Dermis blood vessel endothelial cell (primary cell): ENCODE data around the gene FBXO3. TPM values are rescaled to one million over a fixed set of nuclear protein-coding genes. Genes with fewer than 3 reads are reported as not detected.
"Not testable (repeated sequence)": the region's sequence is repeated elsewhere in the genome, so short reads cannot be mapped to it uniquely, and the experiment has no call there.

Experiments
- DNase-seq: peaks from one replicate; pipeline ENCODE4 v3.0.0; 2010
- total RNA-seq: library from RNA; depleted of rRNA; stranded (reverse); fragments of >200 nt; gene quantifications from 2 replicates; pipeline ENCODE4 v1.2.3, GENCODE V29; 2014

Gene FBXO3
- total RNA-seq, 1 donor from 2014 or later: 50.5 TPM

DNA sequence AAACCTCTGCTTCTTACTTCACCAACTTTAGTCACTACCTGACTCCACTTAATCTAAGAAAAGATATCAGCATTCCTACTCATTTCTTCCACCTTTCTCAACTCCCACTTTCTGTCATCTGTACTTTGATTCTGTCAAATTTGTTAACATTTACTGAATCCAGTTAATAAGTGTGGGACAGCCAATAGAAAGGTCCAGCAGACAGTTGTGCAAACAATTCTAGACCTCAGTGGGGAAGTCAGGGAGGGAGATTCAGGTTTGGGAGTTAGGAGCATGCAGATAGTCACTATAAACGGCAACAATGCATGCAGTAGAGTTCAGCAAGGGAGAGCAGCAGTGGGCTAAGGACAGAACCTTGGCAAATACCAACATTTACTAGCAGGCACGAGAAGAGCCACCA, 4.1 kb downstream of the FBXO3 start:
- DNase-seq: no peak

GRCh38 chr11:33769542-33769941, 4.8 kb downstream of the FBXO3 start:
- no peak for DNase-seq

GRCh38 chr11:33767624-33768023, 6.7 kb downstream of the FBXO3 start:
- DNase-seq: no peak

- no peak for DNase-seq
These were observed 8.2 kb downstream of the FBXO3 start for GRCh38 chr11:33766085-33766484.

DNA sequence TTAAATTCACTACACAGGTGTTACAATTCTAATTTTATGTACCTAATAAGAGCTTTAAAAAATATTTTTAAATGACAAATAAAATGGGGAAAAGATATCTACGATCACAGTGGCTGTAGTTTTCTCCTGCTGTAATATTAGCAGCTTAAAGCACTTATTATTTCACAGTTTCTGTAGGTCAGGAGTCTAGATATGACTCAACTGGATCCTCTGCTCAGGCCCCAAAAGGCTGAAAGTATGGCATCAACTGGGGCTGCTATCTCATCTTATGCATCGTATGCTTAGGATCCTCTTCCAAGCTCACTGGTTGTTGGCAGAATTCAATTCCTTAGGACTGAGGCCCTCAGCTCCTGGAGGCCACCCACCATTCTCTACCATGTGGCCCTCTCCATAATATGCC, 12.8 kb downstream of the FBXO3 start:
- no peak for DNase-seq

DNA sequence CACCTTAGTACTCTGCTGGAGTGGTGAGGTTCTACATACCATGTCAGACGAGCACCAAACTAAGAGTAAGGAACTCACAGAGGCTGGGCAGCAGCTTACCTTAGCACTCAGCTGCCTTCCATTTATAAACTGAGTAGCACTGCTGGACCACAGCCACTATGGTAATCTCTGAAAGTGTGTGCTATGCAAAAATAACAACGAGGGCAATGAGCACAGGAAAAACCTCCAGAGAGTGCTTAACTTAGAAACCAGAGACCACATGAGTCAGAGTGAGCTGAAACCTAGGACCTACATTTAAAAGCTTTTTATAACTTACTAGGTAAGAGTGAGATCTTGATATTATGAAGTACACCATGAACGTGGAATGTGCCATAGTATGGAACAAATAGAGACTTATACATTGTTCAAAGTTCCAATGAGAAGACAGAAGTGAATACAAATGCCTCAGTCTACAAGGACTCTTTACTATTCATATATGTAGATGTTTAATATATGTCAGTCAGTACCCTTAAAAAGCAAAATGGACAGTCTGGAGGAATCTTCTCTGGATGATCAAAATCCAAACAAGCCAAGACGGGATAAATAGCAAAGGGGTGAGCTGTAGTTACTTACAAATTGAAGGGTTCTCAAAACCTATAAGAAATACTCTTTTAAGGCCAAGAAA, 20.9 kb downstream of the FBXO3 start:
- peak; percentile 32 for DNase-seq

DNA sequence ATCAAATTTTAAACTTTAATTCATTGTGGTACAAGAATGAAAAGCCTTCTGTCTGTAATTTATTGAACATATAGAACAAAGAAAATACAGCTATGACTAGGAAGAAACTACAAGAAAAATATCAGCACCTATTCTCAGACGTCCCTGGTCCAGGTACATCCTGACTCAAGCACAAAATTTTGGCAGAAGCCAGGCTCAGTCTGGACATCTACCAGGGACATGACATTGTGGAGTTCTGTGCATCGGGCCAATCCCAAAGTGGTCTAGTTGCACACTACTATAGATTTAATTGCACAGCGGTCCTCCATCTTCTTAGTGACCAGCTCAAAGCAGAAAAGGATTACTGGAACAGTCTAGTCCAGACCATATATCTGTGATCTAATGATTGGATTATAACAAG, 22.4 kb downstream of the FBXO3 start:
- DNase-seq: no peak

- peak; percentile 33 for DNase-seq
These were observed 26.3 kb downstream of the FBXO3 start for GRCh38 chr11:33747979-33748378.

GRCh38 chr11:33743291-33743690, 31.0 kb downstream of the FBXO3 start:
- no peak for DNase-seq

DNA sequence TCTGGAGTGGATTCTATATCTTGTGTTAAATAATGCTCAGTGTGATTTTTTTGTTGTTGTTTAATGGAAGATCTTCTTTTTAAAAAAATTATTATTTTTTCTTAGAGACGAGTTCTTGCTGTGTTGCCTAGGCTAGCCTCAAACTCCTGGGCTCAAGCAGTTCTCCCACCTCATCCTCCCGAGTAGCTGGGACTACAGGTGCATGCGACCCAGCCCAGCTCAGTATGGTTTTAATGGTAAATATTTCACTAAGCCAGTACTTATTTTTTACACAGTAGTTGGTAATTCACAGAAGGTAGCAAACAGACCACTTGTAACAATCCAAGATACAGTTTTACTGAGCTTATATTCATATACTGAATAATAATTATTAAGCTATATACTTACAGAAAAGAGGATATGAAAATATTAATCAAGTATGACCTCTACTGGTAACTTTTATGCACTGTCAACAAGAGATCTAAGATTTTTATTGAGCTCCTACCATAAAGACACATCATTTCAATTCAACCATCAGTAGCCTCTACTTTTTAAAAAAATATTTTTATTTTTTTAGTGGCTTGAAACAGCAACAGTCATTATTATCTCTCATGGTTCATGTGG, 32.0 kb downstream of the FBXO3 start:
- peak; percentile 69 for DNase-seq

GRCh38 chr11:33741806-33742205, 32.5 kb downstream of the FBXO3 start:
- no peak for DNase-seq

DNA sequence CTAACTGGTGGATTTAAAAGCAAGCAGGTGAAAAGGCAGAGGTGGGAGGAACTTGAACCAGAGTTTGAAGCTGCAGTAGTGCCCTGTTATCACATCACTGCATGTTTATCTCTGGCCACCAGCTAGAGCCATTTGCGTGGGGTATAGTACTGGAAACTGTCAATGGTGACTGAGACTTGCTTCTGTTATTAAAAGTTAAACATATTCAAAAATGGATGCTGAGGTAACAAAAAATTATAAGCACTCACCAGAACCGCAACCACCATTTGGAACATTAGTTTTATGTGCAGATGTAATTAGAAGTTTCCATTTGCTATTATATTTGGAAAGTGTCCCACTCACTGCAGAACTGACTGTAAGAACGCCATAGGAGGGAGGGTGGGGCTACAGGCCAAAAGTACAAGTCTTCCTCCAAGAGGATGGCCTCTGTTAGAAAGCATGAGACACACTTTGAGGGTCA, 36.9 kb downstream of the FBXO3 start:
- no peak for DNase-seq

DNA sequence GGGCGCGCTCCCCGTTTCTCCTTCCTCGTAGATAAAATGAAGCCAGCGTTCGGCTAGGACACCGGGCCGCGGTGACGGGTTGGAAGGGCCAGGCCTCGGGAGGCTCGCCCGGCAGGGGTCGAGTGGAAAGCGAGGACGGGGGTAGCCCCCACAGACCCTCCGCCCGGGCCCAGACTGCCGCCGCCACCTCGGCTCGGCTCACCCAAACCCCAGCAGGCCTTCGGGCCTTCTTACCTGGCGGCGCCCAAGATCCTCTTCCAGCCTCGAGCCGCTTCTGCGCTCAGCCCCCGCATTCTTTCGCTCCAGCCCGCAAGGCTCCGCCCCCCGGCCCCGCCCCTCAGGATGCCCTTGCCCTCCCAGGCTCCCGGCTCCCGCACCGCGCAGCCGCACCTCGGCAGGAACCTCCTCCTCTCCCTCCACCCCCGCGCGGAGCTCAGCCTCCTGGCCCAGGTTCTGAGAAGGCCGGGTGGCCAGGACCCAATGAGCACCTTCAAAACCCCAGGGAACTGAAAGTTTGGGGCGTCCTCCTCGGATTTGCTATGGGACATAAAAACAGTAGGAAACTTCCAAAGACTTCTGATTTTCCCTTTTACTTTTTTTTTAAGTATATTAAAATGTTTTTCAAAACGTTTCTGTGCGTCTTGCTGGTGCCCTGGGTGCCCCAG, 38.0 kb downstream of the FBXO3 start, which contains the start of gene CD59:
TSS of gene CD59 (minus strand) at position 276 of the 665 bp plus-strand sequence. CDS start 13,978 bp downstream, outside the sequence.
- DNase-seq: peak; percentile 97

GRCh38 chr11:33735271-33736147, 38.8 kb downstream of the FBXO3 start:
- peak; percentile 52 for DNase-seq

DNA sequence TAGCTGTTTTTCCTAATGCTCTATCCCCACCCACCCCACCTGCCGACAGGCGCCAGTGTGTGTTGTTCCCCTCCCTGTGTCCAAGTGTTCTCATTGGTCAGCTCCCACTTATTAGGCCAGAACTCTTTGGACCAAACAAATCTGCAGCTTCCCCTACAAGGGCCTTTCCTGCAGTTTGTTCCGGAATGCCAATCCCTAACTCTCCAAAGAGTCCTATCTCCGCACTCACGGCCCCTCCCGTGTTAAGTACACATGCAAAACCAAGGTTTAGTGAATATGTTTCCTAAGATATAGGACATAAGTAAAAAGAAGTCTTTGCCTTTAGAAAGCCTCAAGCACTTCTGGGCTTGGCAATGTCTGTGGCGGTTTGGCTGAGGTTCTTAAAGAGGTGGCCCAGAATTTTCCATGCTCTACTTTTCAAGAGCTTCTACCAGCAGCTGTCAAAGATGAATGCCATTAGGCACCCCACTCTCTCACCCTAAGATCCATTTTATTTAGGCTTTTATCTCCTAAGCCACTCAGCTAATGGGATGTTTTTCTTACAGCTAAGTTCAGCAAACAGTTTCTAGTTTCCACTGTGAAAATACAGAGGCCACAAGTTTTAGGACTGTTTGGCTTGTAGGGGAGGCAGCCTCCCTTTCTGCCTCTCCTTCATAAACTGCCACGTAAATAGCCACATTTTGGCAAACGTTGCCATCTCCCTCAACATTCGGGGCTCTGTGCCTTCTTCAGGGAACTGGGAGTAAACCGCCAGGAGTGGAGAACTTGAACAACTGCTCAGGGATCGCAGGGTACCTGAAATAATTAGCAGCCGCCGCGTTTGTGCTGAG, 39.7 kb downstream of the FBXO3 start:
- peak; percentile 69 for DNase-seq

DNA sequence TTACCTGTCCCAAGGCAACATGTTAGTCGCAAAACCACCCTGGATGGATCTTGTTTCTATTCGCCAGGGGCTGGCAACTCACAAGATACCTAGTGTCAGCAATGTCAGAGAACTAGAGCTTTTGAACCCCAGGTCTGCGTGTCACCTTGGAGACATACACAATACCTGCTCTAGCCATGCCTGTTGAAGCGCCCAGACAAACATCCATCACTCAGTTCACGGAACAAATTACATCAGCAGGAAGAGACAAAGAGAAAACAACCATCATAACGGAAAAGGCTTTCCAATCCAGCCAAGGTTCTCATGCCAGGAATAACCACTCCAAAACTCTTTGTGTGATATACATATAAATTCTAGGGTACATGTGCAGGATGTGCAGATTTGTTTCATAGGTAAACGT, 40.3 kb downstream of the FBXO3 start:
- peak; percentile 78 for DNase-seq

DNA sequence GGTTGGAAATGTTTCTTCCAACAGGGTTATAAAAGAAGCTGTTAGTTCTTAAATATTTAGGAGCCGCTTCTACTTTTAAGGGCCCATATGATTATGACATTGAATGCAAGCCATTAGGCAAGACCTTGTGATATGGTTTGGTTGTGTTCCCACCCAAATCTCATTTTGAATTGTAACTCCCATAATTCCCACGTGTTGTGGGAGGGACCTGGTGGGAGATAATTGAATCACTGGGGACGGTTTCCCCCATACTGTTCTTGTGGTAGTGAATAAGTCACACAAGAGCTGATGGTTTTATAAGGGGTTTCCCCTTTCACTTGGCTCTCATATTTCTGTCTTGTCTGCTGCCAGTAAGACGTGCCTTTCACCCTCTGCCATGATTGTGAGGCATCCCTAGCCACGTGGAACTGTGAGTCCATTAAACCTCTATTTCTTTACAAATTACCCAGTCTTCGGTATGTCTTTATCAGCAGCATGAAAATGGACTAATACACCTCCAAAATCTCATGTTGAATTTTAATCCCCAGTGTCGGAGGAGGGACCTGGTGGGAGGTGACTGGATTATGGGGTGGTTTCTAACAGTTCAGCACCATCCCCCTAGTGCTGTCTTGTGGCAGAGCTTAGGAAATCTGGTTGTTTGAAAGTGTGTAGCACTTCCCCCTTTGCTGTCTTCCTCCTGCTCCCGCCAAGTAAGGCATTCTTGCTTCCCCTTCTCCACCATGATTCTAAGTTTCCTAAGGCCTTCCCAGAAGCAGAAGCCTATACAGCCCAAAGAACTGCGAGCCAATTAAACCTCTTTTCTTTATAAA, 42.4 kb downstream of the FBXO3 start:
- no peak for DNase-seq

DNA sequence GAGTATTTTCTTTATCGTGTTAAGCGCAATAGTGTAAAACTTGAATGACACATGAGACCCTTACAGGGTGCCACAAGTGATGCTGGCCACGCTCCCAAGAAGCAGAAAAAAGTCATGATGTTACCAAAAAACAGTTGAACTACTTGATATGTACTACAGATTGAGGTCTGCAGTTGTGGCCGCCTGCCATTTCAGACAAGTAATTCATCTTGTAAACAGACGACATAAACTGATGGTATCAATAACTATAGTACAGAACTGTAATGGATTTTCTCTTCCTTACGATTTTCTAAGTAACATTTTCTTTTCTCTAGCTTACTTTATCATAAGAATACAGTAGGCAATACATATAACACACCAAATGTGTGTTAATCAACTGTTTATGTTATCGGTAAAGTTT, 43.6 kb downstream of the FBXO3 start:
- DNase-seq: no peak

- not testable (repeated sequence) for DNase-seq
These were observed 45.2 kb downstream of the FBXO3 start for GRCh38 chr11:33729072-33729664.

DNA sequence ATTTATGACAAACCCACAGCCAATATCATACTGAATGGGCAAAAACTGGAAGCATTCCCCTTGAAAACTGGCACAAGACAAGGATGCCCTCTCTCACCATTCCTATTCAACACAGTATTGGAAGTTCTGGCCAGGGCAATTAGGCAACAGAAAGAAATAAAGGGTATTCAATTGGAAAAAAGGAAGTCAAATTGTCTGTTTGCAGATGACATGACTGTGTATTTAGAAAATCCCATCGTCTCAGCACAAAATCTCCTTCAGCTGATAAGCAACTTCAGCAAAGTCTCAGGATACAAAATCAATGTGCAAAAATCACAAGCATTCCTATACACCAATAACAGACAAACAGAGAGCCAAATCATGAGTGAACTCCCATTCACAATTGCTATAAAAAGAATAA, 46.8 kb downstream of the FBXO3 start:
- DNase-seq: not testable (repeated sequence)

DNA sequence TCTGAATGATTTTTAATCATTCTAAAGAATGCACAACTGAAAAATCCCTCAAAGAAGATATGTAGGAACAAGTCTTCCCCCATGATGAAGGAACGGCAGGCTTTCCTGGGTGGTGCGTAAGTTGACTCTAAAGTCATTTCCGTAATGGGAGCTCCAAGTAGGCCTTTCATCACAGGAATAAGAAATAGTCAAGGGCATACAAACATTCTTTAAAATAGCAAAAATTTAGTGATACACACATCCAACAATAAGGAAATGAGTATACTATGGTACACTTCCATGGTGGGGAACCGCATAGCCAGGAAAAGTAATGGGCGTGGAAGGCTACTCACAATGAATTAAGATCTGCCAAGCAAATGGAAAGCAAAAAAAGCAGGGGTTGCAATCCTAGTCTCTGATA, 48.8 kb downstream of the FBXO3 start:
- DNase-seq: no peak
